HCT116 (cell line): Measurements from ENCODE around the gene CYP2S1. TPM values are rescaled to one million over a fixed set of nuclear protein-coding genes. Genes with fewer than 3 reads are reported as not detected.

Experiments used
- ATAC-seq: fragments of 200-7000 bp; cut with Tn5 transposase; 2 replicates; pipeline ENCODE4 v1.9.1; 2020; ENCODE audit warnings: mild to moderate bottlenecking, moderate library complexity
- BruUV-seq: library from RNA; stranded (reverse); fragments of 400-500 nt; replicated peaks from 2 replicates; lab custom pipeline; 2021; lab: Mats Ljungman, UMichigan
- CTCF ChIA-PET: fragments of 300-600 bp; sonication (Branson Sonifier 250); formaldehyde crosslinking; loops from one replicate; lab custom pipeline; 2021; ENCODE audit warnings: antibody characterized with exemption; lab: Charles Lee
- POLR2A ChIA-PET: fragments of 300-600, 350-600 bp; sonication (Branson Sonifier 250); formaldehyde crosslinking; loops from one replicate; lab custom pipeline; 2021; ENCODE audit warnings: antibody characterized with exemption; lab: Charles Lee
- RAD21 ChIA-PET, 2 experiments: fragments of 300-600 bp; sonication (Branson Sonifier 250); formaldehyde crosslinking; loops; one replicate each; lab custom pipeline; 2023; ENCODE audit warnings: low total read pairs in 2 of 2; ENCODE audit not compliant: uncharacterized antibody in 2 of 2, unreplicated experiment in 2 of 2, low non-redundant PET in 1 of 2; lab: Charles Lee
- DNase-seq: peaks from one replicate; pipeline ENCODE4 v3.0.0-alpha.2; 2010; ENCODE audit warnings: low read depth, low spot score
- H2AFZ ChIP-seq: fragments of 200-600 bp; shearing (Covaris generic), sonication (generic); 2 replicates; pipeline ENCODE4 v1.6.1; 2017; ENCODE audit warnings: low read depth, mixed run types, mixed read lengths, antibody characterized with exemption, low read length; ENCODE audit not compliant: poor library complexity, severe bottlenecking
- H3K27ac ChIP-seq: 2 replicates; pipeline ENCODE4 v1.5.1; 2012; ENCODE audit warnings: low read depth, low read length
- H3K27me3 ChIP-seq: fragments of 200-600 bp; sonication (generic); 2 replicates; pipeline ENCODE4 v1.6.1; 2016; ENCODE audit warnings: mixed run types, low read length, mixed read lengths; ENCODE audit not compliant: insufficient read depth
- H3K36me3 ChIP-seq, 2 experiments: fragments of 200-500 bp in 1 of 2; fragments of 200-600 bp in 1 of 2; sonication (Bioruptor generic) in 1 of 2; sonication (generic) in 1 of 2; 2 replicates each; pipeline versions ENCODE4 v1.5.1 to v1.6.1; 2014 to 2016; ENCODE audit warnings: low read length in 2 of 2, inconsistent platforms in 1 of 2, mixed read lengths in 1 of 2, mixed run types in 1 of 2; ENCODE audit not compliant: insufficient read depth in 2 of 2, control insufficient read depth in 1 of 2
- H3K4me1 ChIP-seq, 2 experiments: fragments of 200-600 bp in 1 of 2; sonication (generic) in 1 of 2; 2 replicates each; pipeline versions ENCODE4 v1.5.1 to v1.6.1; 2012 to 2017; ENCODE audit warnings: low read length in 2 of 2, inconsistent platforms in 1 of 2, mild to moderate bottlenecking in 1 of 2, mixed read lengths in 1 of 2, mixed run types in 1 of 2, moderate library complexity in 1 of 2; ENCODE audit not compliant: insufficient read depth in 2 of 2, control insufficient read depth in 1 of 2
- H3K4me2 ChIP-seq: fragments of 200-600 bp; sonication (generic); 2 replicates; pipeline ENCODE4 v1.6.1; 2017; ENCODE audit warnings: mixed run types, low read length, mixed read lengths
- H3K4me3 ChIP-seq, 2 experiments: fragments of 200-600 bp in 1 of 2; sonication (generic) in 1 of 2; replicated peaks in 1 of 2; 2 replicates each; pipeline ENCODE4 v1.5.1; 2011 to 2016; ENCODE audit warnings: low read length in 2 of 2, control low read depth in 1 of 2, low read depth in 1 of 2, mild to moderate bottlenecking in 1 of 2, mixed read lengths in 1 of 2, mixed run types in 1 of 2
- H3K79me2 ChIP-seq: fragments of 200-600 bp; sonication (generic); 2 replicates; pipeline ENCODE4 v1.6.1; 2017; ENCODE audit warnings: mild to moderate bottlenecking, mixed run types, low read length, moderate library complexity, mixed read lengths; ENCODE audit not compliant: insufficient read depth
- H3K9ac ChIP-seq: fragments of 200-600 bp; sonication (generic); 2 replicates; pipeline ENCODE4 v1.6.1; 2016; ENCODE audit warnings: low read length, mixed read lengths
- H3K9me2 ChIP-seq: fragments of 200-600 bp; sonication (generic), shearing (Covaris generic); 2 replicates; pipeline ENCODE4 v1.6.1; 2017; ENCODE audit warnings: mixed run types, mild to moderate bottlenecking, moderate library complexity; ENCODE audit not compliant: insufficient read depth
- H3K9me3 ChIP-seq, 2 experiments: fragments of 200-500 bp in 1 of 2; fragments of 200-600 bp in 1 of 2; sonication (Bioruptor generic) in 1 of 2; sonication (generic) in 1 of 2; 2 replicates each; pipeline ENCODE4 v1.6.1; 2014 to 2017; ENCODE audit warnings: low read length in 2 of 2, mixed read lengths in 2 of 2, inconsistent platforms in 1 of 2, low read depth in 1 of 2, mild to moderate bottlenecking in 1 of 2, mixed run types in 1 of 2, moderate library complexity in 1 of 2; ENCODE audit not compliant: control insufficient read depth in 1 of 2, insufficient read depth in 1 of 2
- H4K20me1 ChIP-seq: fragments of 200-600 bp; sonication (generic), shearing (Covaris generic); 2 replicates; pipeline ENCODE4 v1.6.1; 2017; ENCODE audit warnings: mixed run types, mild to moderate bottlenecking, moderate library complexity; ENCODE audit not compliant: insufficient read depth
- CBX3 ChIP-seq: IDR thresholded peaks from 2 replicates; pipeline ENCODE4 v1.6.1; 2012; ENCODE audit warnings: low read depth
- CEBPB ChIP-seq: IDR thresholded peaks from 2 replicates; pipeline ENCODE4 v1.6.1; 2012; ENCODE audit warnings: low read depth
- ELF1 ChIP-seq: IDR thresholded peaks from 2 replicates; pipeline ENCODE4 v1.6.1; 2012; ENCODE audit warnings: low read depth, borderline replicate concordance
- EZH2 ChIP-seq: fragments of 200-600 bp; sonication (generic); IDR thresholded peaks from 2 replicates; pipeline ENCODE4 v1.6.1; 2017; ENCODE audit warnings: antibody characterized with exemption, mixed run types
- EZH2phosphoT487 ChIP-seq: fragments of 200-600 bp; IDR thresholded peaks from 2 replicates; pipeline ENCODE4 v1.6.1; 2018; ENCODE audit warnings: antibody characterized with exemption, borderline replicate concordance
- FOSL1 ChIP-seq: IDR thresholded peaks from 2 replicates; pipeline ENCODE4 v1.6.1; 2012; ENCODE audit warnings: low read depth
- JUND ChIP-seq: IDR thresholded peaks from 2 replicates; pipeline ENCODE4 v1.6.1; 2012
- POLR2A ChIP-seq: IDR thresholded peaks from 2 replicates; pipeline ENCODE4 v1.7.0; 2011; ENCODE audit warnings: borderline replicate concordance; ENCODE audit not compliant: insufficient read depth, insufficient read length; ENCODE audit errors: extremely low read depth
- RAD21 ChIP-seq: IDR thresholded peaks from 2 replicates; pipeline ENCODE4 v1.6.1; 2012; ENCODE audit warnings: low read depth, mild to moderate bottlenecking
- SIN3A ChIP-seq: IDR thresholded peaks from 2 replicates; pipeline ENCODE4 v1.6.1; 2012; ENCODE audit warnings: low read depth
- SP1 ChIP-seq: IDR thresholded peaks from 2 replicates; pipeline ENCODE4 v1.6.1; 2012; ENCODE audit warnings: low read depth
- SRF ChIP-seq: IDR thresholded peaks from 2 replicates; pipeline ENCODE4 v1.6.1; 2012; ENCODE audit warnings: low read depth
- TCF7L2 ChIP-seq: IDR thresholded peaks from 2 replicates; pipeline ENCODE4 v1.7.0; 2011; ENCODE audit warnings: borderline replicate concordance, inconsistent platforms; ENCODE audit not compliant: insufficient read depth, insufficient read length; ENCODE audit errors: extremely low read depth
- YY1 ChIP-seq: IDR thresholded peaks from 2 replicates; pipeline ENCODE4 v1.6.1; 2011; ENCODE audit warnings: low read length, low read depth, moderate library complexity, mild to moderate bottlenecking; ENCODE audit not compliant: insufficient replicate concordance; ENCODE audit errors: extremely low read depth
- ZFX ChIP-seq: fragments of 450-650 bp; IDR thresholded peaks from 2 replicates; pipeline ENCODE4 v1.6.1; 2017
- ZNF274 ChIP-seq: fragments of 200-500 bp; sonication (Bioruptor generic); IDR thresholded peaks from 2 replicates; pipeline ENCODE4 v1.6.1; 2014; ENCODE audit warnings: mild to moderate bottlenecking, low read depth, low read length, inconsistent platforms
- intact Hi-C: fragments of 100-400 bp; cut with micrococcal nuclease; formaldehyde crosslinking; loops from 2 replicates; pipeline ENCODE4 v1.10.0; 2022
- total RNA-seq: library from RNA; stranded (reverse); gene quantifications from one replicate; pipeline ENCODE4 v1.2.1, GENCODE V29; 2021; ENCODE audit not compliant: unreplicated experiment
- TF ChIP-seq, protein P1 (sequence below): IDR thresholded peaks from 2 replicates; pipeline ENCODE4 v1.6.1; 2012; ENCODE audit warnings: low read depth
- TF ChIP-seq, protein P2 (sequence below), 3 experiments: fragments of 200-600 bp in 1 of 3; sonication (generic) in 1 of 3; IDR thresholded peaks in 2 of 3; conservative IDR thresholded peaks in 1 of 3; 2 replicates each; pipeline ENCODE4 v1.5.1; 2012 to 2017; ENCODE audit warnings: low read depth in 2 of 3, low read length in 2 of 3, antibody characterized with exemption in 1 of 3, borderline replicate concordance in 1 of 3, control low read depth in 1 of 3, mild to moderate bottlenecking in 1 of 3, mixed read lengths in 1 of 3, mixed run types in 1 of 3, moderate library complexity in 1 of 3; ENCODE audit not compliant: insufficient read depth in 1 of 3
- TF ChIP-seq, protein P3 (sequence below): IDR thresholded peaks from 2 replicates; pipeline ENCODE4 v1.6.1; 2011; ENCODE audit warnings: mild to moderate bottlenecking, low read length, moderate library complexity; ENCODE audit not compliant: insufficient replicate concordance; ENCODE audit errors: extremely low read depth

The CYP2S1 gene
- total RNA-seq, 1 experiment from 2014 or later: 17.6 TPM

DNA sequence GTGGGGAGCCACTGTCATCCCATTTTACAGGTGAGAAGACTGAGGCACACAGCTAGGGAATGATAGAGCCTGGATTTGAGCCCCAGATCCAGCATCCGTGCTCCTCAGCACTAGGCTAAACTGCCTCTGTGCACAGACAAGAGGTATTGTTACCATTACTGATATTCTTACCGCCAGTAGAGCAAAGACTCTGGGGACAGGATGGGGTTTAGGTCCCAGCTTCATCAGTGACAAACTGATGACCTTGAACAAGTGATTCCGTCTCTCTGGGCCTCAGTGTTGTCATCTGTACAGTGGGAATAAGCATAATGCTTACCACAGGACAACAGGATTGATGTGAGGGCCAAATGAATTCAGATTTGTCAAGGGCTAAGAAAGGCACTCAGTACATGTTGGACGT is 42.5 kb downstream of the CYP2S1 start:
- Histone ChIP-seq H3K9me2 (no peaks in the 10 kb centered on the region), H3K27ac (no peak overlapping the region), H3K36me3 (peaks cover 0 to 42% of the 10 kb centered on the region in 2 experiments; a peak in 3 of 4 replicates), H3K9me3 (no peaks in the 10 kb centered on the region), H2AFZ (no peak overlapping the region), H3K4me3 (no peak overlapping the region), H3K79me2 (no peaks in the 10 kb centered on the region), H3K9ac (no peak overlapping the region), H3K4me1 (peaks cover 0 to under 1% of the 10 kb centered on the region in 2 experiments; a peak in 1 of 4 replicates), H3K27me3 (no peaks in the 10 kb centered on the region), H3K4me2 (no peak overlapping the region), H4K20me1 (no peaks in the 10 kb centered on the region)
- DNase-seq (no peak), ATAC-seq (no peak)
- CTCF ChIA-PET: no interaction called here
- POLR2A ChIA-PET: interaction anchor here (1.2 kb wide), 1 partner anchor 11 kb away, joined by 3 read pairs; no protein-coding TSS in a partner anchor
- RAD21 ChIA-PET: no interaction called here
- BruUV-seq: no TSS peak
- intact Hi-C loops: no loop called here
- no peak for TF ChIP-seq TCF7L2
- TF ChIP-seq RAD21: no peak
- no peak for TF ChIP-seq ZFX
- no peak for TF ChIP-seq ELF1
- no peak for TF ChIP-seq FOSL1
- TF ChIP-seq, protein P1, sequence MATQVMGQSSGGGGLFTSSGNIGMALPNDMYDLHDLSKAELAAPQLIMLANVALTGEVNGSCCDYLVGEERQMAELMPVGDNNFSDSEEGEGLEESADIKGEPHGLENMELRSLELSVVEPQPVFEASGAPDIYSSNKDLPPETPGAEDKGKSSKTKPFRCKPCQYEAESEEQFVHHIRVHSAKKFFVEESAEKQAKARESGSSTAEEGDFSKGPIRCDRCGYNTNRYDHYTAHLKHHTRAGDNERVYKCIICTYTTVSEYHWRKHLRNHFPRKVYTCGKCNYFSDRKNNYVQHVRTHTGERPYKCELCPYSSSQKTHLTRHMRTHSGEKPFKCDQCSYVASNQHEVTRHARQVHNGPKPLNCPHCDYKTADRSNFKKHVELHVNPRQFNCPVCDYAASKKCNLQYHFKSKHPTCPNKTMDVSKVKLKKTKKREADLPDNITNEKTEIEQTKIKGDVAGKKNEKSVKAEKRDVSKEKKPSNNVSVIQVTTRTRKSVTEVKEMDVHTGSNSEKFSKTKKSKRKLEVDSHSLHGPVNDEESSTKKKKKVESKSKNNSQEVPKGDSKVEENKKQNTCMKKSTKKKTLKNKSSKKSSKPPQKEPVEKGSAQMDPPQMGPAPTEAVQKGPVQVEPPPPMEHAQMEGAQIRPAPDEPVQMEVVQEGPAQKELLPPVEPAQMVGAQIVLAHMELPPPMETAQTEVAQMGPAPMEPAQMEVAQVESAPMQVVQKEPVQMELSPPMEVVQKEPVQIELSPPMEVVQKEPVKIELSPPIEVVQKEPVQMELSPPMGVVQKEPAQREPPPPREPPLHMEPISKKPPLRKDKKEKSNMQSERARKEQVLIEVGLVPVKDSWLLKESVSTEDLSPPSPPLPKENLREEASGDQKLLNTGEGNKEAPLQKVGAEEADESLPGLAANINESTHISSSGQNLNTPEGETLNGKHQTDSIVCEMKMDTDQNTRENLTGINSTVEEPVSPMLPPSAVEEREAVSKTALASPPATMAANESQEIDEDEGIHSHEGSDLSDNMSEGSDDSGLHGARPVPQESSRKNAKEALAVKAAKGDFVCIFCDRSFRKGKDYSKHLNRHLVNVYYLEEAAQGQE: no peak
- TF ChIP-seq CEBPB: no peak
- TF ChIP-seq CBX3: no peak
- TF ChIP-seq EZH2: no peak
- no peak for TF ChIP-seq YY1
- no peak for TF ChIP-seq SP1
- no peak for TF ChIP-seq SIN3A
- TF ChIP-seq POLR2A: no peak
- TF ChIP-seq SRF: no peak
- TF ChIP-seq ZNF274: no peak
- no peak for TF ChIP-seq EZH2phosphoT487
- TF ChIP-seq, protein P2, sequence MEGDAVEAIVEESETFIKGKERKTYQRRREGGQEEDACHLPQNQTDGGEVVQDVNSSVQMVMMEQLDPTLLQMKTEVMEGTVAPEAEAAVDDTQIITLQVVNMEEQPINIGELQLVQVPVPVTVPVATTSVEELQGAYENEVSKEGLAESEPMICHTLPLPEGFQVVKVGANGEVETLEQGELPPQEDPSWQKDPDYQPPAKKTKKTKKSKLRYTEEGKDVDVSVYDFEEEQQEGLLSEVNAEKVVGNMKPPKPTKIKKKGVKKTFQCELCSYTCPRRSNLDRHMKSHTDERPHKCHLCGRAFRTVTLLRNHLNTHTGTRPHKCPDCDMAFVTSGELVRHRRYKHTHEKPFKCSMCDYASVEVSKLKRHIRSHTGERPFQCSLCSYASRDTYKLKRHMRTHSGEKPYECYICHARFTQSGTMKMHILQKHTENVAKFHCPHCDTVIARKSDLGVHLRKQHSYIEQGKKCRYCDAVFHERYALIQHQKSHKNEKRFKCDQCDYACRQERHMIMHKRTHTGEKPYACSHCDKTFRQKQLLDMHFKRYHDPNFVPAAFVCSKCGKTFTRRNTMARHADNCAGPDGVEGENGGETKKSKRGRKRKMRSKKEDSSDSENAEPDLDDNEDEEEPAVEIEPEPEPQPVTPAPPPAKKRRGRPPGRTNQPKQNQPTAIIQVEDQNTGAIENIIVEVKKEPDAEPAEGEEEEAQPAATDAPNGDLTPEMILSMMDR (IDR thresholded peaks at IDR 0.05 in 2 of 3, conservative IDR thresholded peaks at IDR 0.05 in 1 of 3; ENCODE audit: borderline replicate concordance in 1 of 3, insufficient read depth in 1 of 3, low read depth in 2 of 3, low read length in 2 of 3): no peak
- TF ChIP-seq JUND: no peak
- TF ChIP-seq, protein P3, sequence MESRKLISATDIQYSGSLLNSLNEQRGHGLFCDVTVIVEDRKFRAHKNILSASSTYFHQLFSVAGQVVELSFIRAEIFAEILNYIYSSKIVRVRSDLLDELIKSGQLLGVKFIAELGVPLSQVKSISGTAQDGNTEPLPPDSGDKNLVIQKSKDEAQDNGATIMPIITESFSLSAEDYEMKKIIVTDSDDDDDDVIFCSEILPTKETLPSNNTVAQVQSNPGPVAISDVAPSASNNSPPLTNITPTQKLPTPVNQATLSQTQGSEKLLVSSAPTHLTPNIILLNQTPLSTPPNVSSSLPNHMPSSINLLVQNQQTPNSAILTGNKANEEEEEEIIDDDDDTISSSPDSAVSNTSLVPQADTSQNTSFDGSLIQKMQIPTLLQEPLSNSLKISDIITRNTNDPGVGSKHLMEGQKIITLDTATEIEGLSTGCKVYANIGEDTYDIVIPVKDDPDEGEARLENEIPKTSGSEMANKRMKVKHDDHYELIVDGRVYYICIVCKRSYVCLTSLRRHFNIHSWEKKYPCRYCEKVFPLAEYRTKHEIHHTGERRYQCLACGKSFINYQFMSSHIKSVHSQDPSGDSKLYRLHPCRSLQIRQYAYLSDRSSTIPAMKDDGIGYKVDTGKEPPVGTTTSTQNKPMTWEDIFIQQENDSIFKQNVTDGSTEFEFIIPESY: no peak
